H1 (cell line): ENCODE results near the gene FAM131A. TPM values are rescaled to one million over a fixed set of nuclear protein-coding genes. Genes with fewer than 3 reads are reported as not detected.

ENCODE experiments used
- CBX8 ChIP-seq: fragments of 300-800, 300-1000 bp; sonication (generic); IDR thresholded peaks from 2 replicates; pipeline ENCODE4 v1.7.1; 2016; ENCODE audit warnings: low read depth, low read length, borderline replicate concordance
- CHD7 ChIP-seq: fragments of 300-600 bp; sonication (generic); IDR thresholded peaks from 2 replicates; pipeline ENCODE4 v1.7.1; 2012; ENCODE audit warnings: low read length, moderate library complexity, mild to moderate bottlenecking, inconsistent platforms; ENCODE audit not compliant: insufficient replicate concordance
- EGR1 ChIP-seq: IDR thresholded peaks from 2 replicates; pipeline ENCODE4 v1.6.1; 2011; ENCODE audit warnings: low read depth, low read length, borderline replicate concordance
- KDM1A ChIP-seq: fragments of 200-600, 300-600 bp; sonication (generic); IDR thresholded peaks from 2 replicates; pipeline ENCODE4 v1.7.1; 2016; ENCODE audit warnings: mild to moderate bottlenecking, low read length, borderline replicate concordance
- NANOG ChIP-seq: IDR thresholded peaks from 2 replicates; pipeline ENCODE4 v1.6.1; 2011; ENCODE audit warnings: low read length, low read depth, mild to moderate bottlenecking, inconsistent platforms; ENCODE audit not compliant: insufficient read depth, poor library complexity, severe bottlenecking
- POU5F1 ChIP-seq: IDR thresholded peaks from 2 replicates; pipeline ENCODE4 v1.6.1; 2011; ENCODE audit warnings: low read depth, mild to moderate bottlenecking, low read length, moderate library complexity
- RAD21 ChIP-seq, 2 experiments: IDR thresholded peaks in 1 of 2; conservative IDR thresholded peaks in 1 of 2; 2 replicates each; pipeline ENCODE4 v1.6.1; 2011; ENCODE audit warnings: low read depth in 2 of 2, low read length in 2 of 2, improper control_type of control experiment in 1 of 2, inconsistent platforms in 1 of 2, mild to moderate bottlenecking in 1 of 2, moderate library complexity in 1 of 2
- SIN3A ChIP-seq, 2 experiments: IDR thresholded peaks in 1 of 2; conservative IDR thresholded peaks in 1 of 2; 2 replicates each; pipeline ENCODE4 v1.6.1; 2011 to 2012; ENCODE audit warnings: low read length in 2 of 2, improper control_type of control experiment in 1 of 2, low read depth in 1 of 2, mild to moderate bottlenecking in 1 of 2
- SP1 ChIP-seq: IDR thresholded peaks from 2 replicates; pipeline ENCODE4 v1.6.1; 2011; ENCODE audit warnings: low read depth, low read length
- SP2 ChIP-seq: IDR thresholded peaks from 2 replicates; pipeline ENCODE4 v1.6.1; 2012; ENCODE audit warnings: mild to moderate bottlenecking, low read length, inconsistent platforms
- SRF ChIP-seq: IDR thresholded peaks from 2 replicates; pipeline ENCODE4 v1.6.1; 2011; ENCODE audit warnings: mild to moderate bottlenecking, low read depth, low read length, moderate library complexity
- polyA plus RNA-seq, 7 experiments: library from polyadenylated mRNA; depleted of rRNA in 3 of 7; stranded (reverse) in 5 of 7; unstranded in 2 of 7; fragments of >200 nt in 5 of 7; fragments of 200-250 nt in 2 of 7; gene quantifications; 1 replicate in 5 of 7; 2 replicates in 1 of 7; 4 replicates in 1 of 7; pipeline versions ENCODE4 v1.2.1 to v1.2.3, GENCODE V29; 2011 to 2013; ENCODE audit warnings: missing spikeins in 2 of 7, mixed read lengths in 2 of 7
- total RNA-seq: library from RNA; stranded (reverse); fragmentation: NEBNext Ultra II Directional; extraction: Animal tissue kit (Norgen Biotek cat#: 25700); gene quantifications from 2 replicates; pipeline ENCODE4 v1.2.1, GENCODE V29; 2021

Gene FAM131A
- total and polyA plus RNA-seq, 2 of the 8 experiments (the other 6 are each of a cell fraction or from before 2014, with no cell fraction given): 16.0 to 21.9 TPM

- TF ChIP-seq CHD7 (no peak), CBX8 (no peak), SRF (no peak), SP2 (no peak), NANOG (no peak), KDM1A (no peak), SP1 (no peak), RAD21 (IDR thresholded peaks at IDR 0.05 in 1 of 2, conservative IDR thresholded peaks at IDR 0.05 in 1 of 2; ENCODE audit: low read depth in 2 of 2, low read length in 2 of 2) (no peak), EGR1 (no peak), SIN3A (conservative IDR thresholded peaks at IDR 0.05 in 1 of 2, IDR thresholded peaks at IDR 0.05 in 1 of 2; ENCODE audit: low read depth in 1 of 2, low read length in 2 of 2) (no peak), POU5F1 (no peak)
Observed at GRCh38 chr3:184359610-184360009, 22.2 kb downstream of the FAM131A start (continued).
